Panc1 (cell line): ENCODE measurements around the gene RFXAP. TPM values are rescaled to one million over a fixed set of nuclear protein-coding genes. Genes with fewer than 3 reads are reported as not detected.

ENCODE experiments used
- ATAC-seq: fragments of 200-7000 bp; cut with Tn5 transposase; 2 replicates; pipeline ENCODE4 v1.9.1; 2020; ENCODE audit warnings: mild to moderate bottlenecking, moderate library complexity
- BruUV-seq: library from RNA; stranded (reverse); fragments of 400-500 nt; replicated peaks from 2 replicates; lab custom pipeline; 2021; lab: Mats Ljungman, UMichigan
- CTCF ChIA-PET: fragments of 300-600 bp; sonication (Branson Sonifier 250); formaldehyde crosslinking; loops from one replicate; lab custom pipeline; 2022; ENCODE audit warnings: antibody characterized with exemption; lab: Charles Lee
- POLR2A ChIA-PET: fragments of 300-600 bp; sonication (Branson Sonifier 250); formaldehyde crosslinking; loops from one replicate; lab custom pipeline; 2022; ENCODE audit warnings: antibody characterized with exemption; lab: Charles Lee
- DNase-seq: peaks from one replicate; pipeline ENCODE4 v3.0.0-alpha.2; 2010; ENCODE audit warnings: low read depth, low spot score
- H3K27ac ChIP-seq: 2 replicates; pipeline ENCODE4 v1.5.1; 2011; ENCODE audit warnings: mild to moderate bottlenecking, low read length, inconsistent platforms
- H3K27me3 ChIP-seq: fragments of 200-500 bp; sonication (Bioruptor generic); 2 replicates; pipeline ENCODE4 v1.6.0; 2014; ENCODE audit warnings: low read length, inconsistent platforms; ENCODE audit not compliant: control insufficient read depth, insufficient read depth
- H3K36me3 ChIP-seq: fragments of 200-500 bp; sonication (Bioruptor generic); 2 replicates; pipeline ENCODE4 v1.5.1; 2014; ENCODE audit warnings: inconsistent platforms, mild to moderate bottlenecking, low read length, moderate library complexity; ENCODE audit not compliant: control insufficient read depth, insufficient read depth
- H3K4me1 ChIP-seq: 2 replicates; pipeline ENCODE4 v1.5.1; 2011; ENCODE audit warnings: inconsistent platforms, mild to moderate bottlenecking, low read length, moderate library complexity; ENCODE audit not compliant: control insufficient read depth, insufficient read depth
- H3K4me3 ChIP-seq, 2 experiments: 2 replicates each; pipeline ENCODE4 v1.5.1; 2011 to 2012; ENCODE audit warnings: low read depth in 2 of 2, low read length in 2 of 2, mild to moderate bottlenecking in 2 of 2, inconsistent platforms in 1 of 2, moderate library complexity in 1 of 2
- H3K9me3 ChIP-seq: fragments of 200-500 bp; sonication (Bioruptor generic); 2 replicates; pipeline ENCODE4 v1.5.1; 2014; ENCODE audit warnings: low read depth, mild to moderate bottlenecking, inconsistent platforms, low read length, moderate library complexity; ENCODE audit not compliant: control insufficient read depth, insufficient read depth
- POLR2AphosphoS5 ChIP-seq: IDR thresholded peaks from 2 replicates; pipeline ENCODE4 v1.6.1; 2012; ENCODE audit warnings: mild to moderate bottlenecking, low read depth, low read length, moderate library complexity
- SIN3A ChIP-seq: IDR thresholded peaks from 2 replicates; pipeline ENCODE4 v1.6.1; 2012; ENCODE audit warnings: low read depth, mild to moderate bottlenecking, low read length, moderate library complexity, borderline replicate concordance; ENCODE audit not compliant: insufficient read depth
- TCF7L2 ChIP-seq: IDR thresholded peaks from 2 replicates; pipeline ENCODE4 v1.6.1; 2011; ENCODE audit warnings: mild to moderate bottlenecking, low read depth, low read length, inconsistent platforms
- in situ Hi-C: cut with HindIII; loops from 2 replicates; pipeline ENCODE4 v1.10.0; 2016; ENCODE audit warnings: low sequenced_read_pairs, low pct_unique_long_range_greater_than_20kb
- intact Hi-C: fragments of 100-400 bp; cut with micrococcal nuclease; formaldehyde crosslinking; loops from one replicate; pipeline ENCODE4 v1.10.0; 2022; ENCODE audit not compliant: unreplicated experiment
- total RNA-seq: library from RNA; stranded (reverse); gene quantifications from one replicate; pipeline ENCODE4 v1.2.1, GENCODE V29; 2021; ENCODE audit not compliant: unreplicated experiment
- TF ChIP-seq, protein P1 (sequence below), 2 experiments: IDR thresholded peaks; 2 replicates each; pipeline ENCODE4 v1.6.1; 2011 to 2012; ENCODE audit warnings: low read depth in 2 of 2, control low read depth in 1 of 2, low read length in 1 of 2, mild to moderate bottlenecking in 1 of 2, moderate library complexity in 1 of 2; ENCODE audit not compliant: insufficient read depth in 1 of 2
- TF ChIP-seq, protein P2 (sequence below): fragments of 450-650 bp; IDR thresholded peaks from 2 replicates; pipeline ENCODE4 v1.5.1; 2017; ENCODE audit warnings: mild to moderate bottlenecking

Gene RFXAP
- total RNA-seq, 1 experiment from 2014 or later, result 2.9 TPM

DNA sequence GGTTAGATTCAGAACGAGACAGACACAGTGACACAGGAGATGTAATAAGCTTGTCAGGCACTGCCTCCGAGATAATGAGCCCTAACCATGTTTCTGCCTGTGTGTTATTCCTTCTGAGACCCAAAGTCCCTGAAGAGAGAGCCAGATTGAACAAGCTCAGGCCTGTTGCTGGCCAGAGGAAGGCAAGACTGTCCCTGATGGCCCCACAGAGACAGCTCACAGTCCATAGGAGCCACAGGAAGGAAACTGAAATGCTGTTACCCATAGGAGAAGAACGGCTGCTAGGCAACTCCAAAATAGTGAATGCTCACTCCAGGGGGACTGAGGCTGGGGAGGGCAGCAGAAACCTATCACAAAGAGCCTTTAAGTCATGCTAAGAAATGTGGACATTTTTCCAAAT lies 31.8 kb upstream of the RFXAP start:
- Histone ChIP-seq H3K27ac (no peak overlapping the region), H3K36me3 (no peaks in the 10 kb centered on the region), H3K9me3 (no peaks in the 10 kb centered on the region), H3K4me1 (no peaks in the 10 kb centered on the region), H3K4me3 (no peak overlapping the region), H3K27me3 (no peaks in the 10 kb centered on the region)
- DNase-seq (no peak), ATAC-seq (no peak)
- CTCF ChIA-PET, result no interaction called here
- BruUV-seq, result no TSS peak
- intact Hi-C loops (no loop called here), in situ Hi-C loops (no loop called here)
- POLR2A ChIA-PET, result no interaction called here
- TF ChIP-seq, protein P1, sequence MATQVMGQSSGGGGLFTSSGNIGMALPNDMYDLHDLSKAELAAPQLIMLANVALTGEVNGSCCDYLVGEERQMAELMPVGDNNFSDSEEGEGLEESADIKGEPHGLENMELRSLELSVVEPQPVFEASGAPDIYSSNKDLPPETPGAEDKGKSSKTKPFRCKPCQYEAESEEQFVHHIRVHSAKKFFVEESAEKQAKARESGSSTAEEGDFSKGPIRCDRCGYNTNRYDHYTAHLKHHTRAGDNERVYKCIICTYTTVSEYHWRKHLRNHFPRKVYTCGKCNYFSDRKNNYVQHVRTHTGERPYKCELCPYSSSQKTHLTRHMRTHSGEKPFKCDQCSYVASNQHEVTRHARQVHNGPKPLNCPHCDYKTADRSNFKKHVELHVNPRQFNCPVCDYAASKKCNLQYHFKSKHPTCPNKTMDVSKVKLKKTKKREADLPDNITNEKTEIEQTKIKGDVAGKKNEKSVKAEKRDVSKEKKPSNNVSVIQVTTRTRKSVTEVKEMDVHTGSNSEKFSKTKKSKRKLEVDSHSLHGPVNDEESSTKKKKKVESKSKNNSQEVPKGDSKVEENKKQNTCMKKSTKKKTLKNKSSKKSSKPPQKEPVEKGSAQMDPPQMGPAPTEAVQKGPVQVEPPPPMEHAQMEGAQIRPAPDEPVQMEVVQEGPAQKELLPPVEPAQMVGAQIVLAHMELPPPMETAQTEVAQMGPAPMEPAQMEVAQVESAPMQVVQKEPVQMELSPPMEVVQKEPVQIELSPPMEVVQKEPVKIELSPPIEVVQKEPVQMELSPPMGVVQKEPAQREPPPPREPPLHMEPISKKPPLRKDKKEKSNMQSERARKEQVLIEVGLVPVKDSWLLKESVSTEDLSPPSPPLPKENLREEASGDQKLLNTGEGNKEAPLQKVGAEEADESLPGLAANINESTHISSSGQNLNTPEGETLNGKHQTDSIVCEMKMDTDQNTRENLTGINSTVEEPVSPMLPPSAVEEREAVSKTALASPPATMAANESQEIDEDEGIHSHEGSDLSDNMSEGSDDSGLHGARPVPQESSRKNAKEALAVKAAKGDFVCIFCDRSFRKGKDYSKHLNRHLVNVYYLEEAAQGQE (IDR thresholded peaks at IDR 0.05; ENCODE audit: insufficient read depth in 1 of 2, low read depth in 2 of 2, low read length in 1 of 2), result no peak
- no peak for TF ChIP-seq POLR2AphosphoS5
- TF ChIP-seq SIN3A, result no peak
- no peak for TF ChIP-seq TCF7L2
- TF ChIP-seq, protein P2, sequence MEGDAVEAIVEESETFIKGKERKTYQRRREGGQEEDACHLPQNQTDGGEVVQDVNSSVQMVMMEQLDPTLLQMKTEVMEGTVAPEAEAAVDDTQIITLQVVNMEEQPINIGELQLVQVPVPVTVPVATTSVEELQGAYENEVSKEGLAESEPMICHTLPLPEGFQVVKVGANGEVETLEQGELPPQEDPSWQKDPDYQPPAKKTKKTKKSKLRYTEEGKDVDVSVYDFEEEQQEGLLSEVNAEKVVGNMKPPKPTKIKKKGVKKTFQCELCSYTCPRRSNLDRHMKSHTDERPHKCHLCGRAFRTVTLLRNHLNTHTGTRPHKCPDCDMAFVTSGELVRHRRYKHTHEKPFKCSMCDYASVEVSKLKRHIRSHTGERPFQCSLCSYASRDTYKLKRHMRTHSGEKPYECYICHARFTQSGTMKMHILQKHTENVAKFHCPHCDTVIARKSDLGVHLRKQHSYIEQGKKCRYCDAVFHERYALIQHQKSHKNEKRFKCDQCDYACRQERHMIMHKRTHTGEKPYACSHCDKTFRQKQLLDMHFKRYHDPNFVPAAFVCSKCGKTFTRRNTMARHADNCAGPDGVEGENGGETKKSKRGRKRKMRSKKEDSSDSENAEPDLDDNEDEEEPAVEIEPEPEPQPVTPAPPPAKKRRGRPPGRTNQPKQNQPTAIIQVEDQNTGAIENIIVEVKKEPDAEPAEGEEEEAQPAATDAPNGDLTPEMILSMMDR, result no peak

DNA sequence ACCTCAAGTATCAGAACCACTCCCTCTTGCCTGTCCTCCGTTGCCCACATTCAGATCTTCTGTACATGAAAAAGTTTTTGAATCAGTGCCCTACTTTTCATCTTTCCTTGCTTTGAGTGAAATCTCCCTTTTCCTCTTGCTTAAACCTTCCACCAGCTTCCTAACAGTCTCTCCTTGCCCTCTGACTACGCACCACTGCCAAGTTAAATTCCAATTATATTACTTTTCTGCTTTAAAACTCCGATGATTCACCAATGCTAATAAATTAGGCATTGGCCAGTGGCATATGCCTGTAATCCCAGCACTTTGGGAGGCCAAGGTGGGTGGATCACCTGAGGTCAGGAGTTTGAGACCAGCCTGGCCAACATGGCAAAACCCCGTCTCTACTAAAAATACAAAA lies 30.7 kb upstream of the RFXAP start:
- no peak for TF ChIP-seq SIN3A
- TF ChIP-seq, protein P2, result no peak
- TF ChIP-seq, protein P1 (IDR thresholded peaks at IDR 0.05; ENCODE audit: insufficient read depth in 1 of 2, low read depth in 2 of 2, low read length in 1 of 2), result no peak
- no peak for TF ChIP-seq TCF7L2
- TF ChIP-seq POLR2AphosphoS5, result no peak
- Histone ChIP-seq H3K4me1 (no peaks in the 10 kb centered on the region), H3K27ac (no peak overlapping the region), H3K27me3 (no peaks in the 10 kb centered on the region), H3K9me3 (no peaks in the 10 kb centered on the region), H3K36me3 (no peaks in the 10 kb centered on the region), H3K4me3 (no peak overlapping the region)
- CTCF ChIA-PET, result no interaction called here
- ATAC-seq (no peak), DNase-seq (no peak)
- in situ Hi-C loops (no loop called here), intact Hi-C loops (no loop called here)
- BruUV-seq, result no TSS peak
- POLR2A ChIA-PET, result no interaction called here
